Fibroblast of the conjunctiva (primary cell): Measurements from ENCODE around the gene PABPN1.
"Not testable (repeated sequence)": the region's sequence is repeated elsewhere in the genome, so short reads cannot be mapped to it uniquely, and the experiment has no call there.

Experiments
- DNase-seq: peaks from one replicate; pipeline ENCODE4 v3.0.0-alpha.2; 2010; ENCODE audit warnings: low read depth

Gene PABPN1, protein sequence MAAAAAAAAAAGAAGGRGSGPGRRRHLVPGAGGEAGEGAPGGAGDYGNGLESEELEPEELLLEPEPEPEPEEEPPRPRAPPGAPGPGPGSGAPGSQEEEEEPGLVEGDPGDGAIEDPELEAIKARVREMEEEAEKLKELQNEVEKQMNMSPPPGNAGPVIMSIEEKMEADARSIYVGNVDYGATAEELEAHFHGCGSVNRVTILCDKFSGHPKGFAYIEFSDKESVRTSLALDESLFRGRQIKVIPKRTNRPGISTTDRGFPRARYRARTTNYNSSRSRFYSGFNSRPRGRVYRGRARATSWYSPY

GRCh38 chr14:23320584-23321571 lies at the start of gene PABPN1:
Gene PABPN1 (plus strand): TSS chr14:23321457. CDS start chr14:23321470, 13 bp downstream.
- DNase-seq, result peak; percentile 100

GRCh38 chr14:23275412-23275811 lies 45.8 kb upstream of the PABPN1 start:
- no peak for DNase-seq

GRCh38 chr14:23277189-23277588 lies 44.1 kb upstream of the PABPN1 start:
- DNase-seq, result no peak

- not testable (repeated sequence) for DNase-seq
Measured at GRCh38 chr14:23277928-23278327, 43.3 kb upstream of the PABPN1 start.

DNA sequence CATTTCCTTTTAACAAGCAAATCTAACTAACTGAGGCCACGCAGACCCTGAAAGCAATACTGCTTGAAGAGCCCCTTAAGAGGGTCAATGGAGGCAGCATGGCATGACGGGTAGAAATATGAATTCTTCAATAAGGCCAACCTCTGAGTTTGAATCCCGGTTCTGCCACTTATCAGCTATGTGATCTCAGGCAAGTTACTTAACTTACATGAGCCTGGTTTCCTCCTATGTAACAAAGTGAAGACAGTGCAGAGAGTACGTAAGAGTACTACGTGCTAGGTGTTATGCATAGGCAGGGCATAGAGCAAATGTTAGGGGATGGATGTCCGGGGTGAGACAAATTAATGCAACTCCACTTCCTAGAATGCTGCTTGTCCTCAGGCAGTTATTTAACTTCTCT lies 40.0 kb upstream of the PABPN1 start:
- DNase-seq, result no peak

GRCh38 chr14:23284654-23285529 lies 36.4 kb upstream of the PABPN1 start:
- DNase-seq, result no peak

- DNase-seq, result no peak
Measured at GRCh38 chr14:23285530-23286019, 35.7 kb upstream of the PABPN1 start.

GRCh38 chr14:23286020-23286901 lies 35.0 kb upstream of the PABPN1 start, which contains the start of gene HOMEZ:
Gene HOMEZ (minus strand): TSS chr14:23286132. CDS start chr14:23285952, 180 bp downstream.
- DNase-seq, result peak; percentile 99

GRCh38 chr14:23286902-23287479 lies 34.3 kb upstream of the PABPN1 start:
- DNase-seq, result no peak

- DNase-seq, result no peak
Measured at GRCh38 chr14:23294734-23295561, 26.3 kb upstream of the PABPN1 start.

DNA sequence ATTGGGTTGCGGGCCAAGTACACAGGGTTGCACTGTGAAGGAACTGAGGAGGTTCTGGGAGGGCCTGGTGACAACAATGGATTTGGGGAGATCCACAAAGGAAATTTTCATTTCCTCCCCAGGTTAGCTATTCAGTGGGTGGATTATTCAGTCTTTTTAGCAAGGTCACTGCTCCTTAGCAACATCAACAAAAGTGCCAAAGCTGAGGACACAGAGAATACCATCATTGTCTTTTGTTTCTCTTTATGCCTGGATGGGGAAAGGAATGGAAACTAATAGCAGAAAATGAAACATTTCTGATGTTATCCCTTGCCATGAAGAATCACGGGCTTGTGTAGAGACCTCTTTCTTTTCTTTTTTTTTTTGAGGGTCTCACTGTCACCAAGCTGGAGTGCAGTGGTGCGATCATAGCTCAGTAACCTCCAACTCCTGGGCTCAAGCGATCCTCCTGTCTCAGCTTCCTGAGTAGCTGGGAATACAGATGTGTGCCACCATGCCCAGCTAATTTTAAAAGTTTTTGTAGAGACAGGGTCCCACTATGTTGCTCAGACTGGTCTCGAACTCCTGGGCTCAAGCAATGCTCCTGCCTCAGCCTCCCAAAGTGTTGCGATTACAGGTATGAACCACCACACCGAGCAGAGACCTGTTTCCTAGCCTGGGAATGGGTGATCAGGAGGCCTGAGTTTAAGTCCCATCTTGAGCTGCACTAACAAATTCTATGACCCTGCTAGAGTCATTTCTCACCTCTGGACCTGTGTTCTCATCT lies 25.1 kb upstream of the PABPN1 start:
- DNase-seq, result no peak

GRCh38 chr14:23297096-23297495 lies 24.2 kb upstream of the PABPN1 start:
- DNase-seq, result no peak

DNA sequence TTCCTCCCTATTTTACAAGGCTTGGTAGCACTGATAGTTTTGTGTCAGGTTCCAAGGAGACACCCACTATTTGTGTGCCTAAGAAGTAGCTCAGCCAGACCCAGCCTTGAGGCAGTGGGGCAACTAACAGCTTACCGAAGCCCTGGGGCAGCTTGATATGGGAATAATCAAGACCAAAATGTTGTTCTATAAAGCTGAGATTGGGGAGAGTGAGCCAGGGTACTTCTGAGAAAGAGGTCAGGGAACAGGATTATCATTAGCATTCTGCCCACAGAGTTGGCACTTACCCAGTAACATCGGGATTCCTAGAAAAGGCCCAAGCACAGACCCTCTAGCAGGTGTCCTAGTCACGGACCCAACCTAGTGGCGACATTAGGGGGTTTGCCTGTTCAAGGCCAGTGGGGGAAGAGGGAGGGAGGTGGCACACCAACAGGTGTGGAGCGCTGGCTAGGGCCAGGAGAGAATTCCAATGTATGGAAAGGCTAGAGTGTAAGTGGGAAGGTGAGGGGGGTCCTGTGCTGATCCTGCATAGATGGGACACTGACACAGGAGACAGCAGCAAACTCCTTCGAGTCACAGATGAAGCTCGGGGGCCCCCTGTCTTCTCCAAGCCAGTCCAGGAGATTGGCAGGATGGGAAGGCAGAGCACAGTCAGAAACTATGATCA lies 23.5 kb upstream of the PABPN1 start:
- DNase-seq, result no peak

DNA sequence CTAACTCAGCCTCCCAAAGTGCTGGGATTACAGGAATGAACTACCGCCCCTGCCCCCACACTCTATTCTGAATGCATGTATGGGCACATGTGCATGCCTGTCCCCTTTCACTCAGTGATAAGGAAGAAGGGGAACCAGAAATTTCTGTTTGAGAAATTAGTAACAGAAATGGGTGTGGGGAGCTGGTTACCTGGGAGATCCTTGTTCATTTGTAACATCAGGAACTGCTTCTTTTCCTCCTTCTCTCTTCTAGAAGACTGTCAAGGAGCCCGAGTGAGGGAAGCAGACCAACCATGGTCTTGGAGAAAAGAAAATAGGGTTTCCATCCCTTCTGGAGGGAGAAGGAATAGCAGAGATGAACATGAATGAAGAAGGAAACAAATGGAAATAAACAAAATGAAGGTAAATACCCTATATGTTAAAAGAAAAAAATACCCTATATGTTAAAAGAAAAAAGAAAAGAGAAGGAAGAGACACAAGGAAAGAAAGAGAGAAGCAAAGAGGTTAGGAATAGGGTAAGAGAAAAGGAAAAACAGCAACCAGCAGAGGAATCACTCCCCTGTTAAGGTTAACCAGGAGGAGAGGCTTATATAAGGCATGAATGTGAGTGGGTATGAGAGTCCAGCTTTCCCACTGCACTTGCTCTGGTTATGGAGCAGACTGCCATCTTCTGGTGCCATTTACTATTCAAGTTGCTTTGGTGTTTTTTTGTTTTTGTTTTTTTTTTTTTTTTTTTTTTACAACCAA lies 21.9 kb upstream of the PABPN1 start:
- peak; percentile 71 for DNase-seq

GRCh38 chr14:23299986-23300686 lies 21.1 kb upstream of the PABPN1 start:
- no peak for DNase-seq

GRCh38 chr14:23300687-23301223 lies 20.5 kb upstream of the PABPN1 start:
- no peak for DNase-seq
